Activated gamma-delta T cell (primary cell): Measurements from ENCODE around the gene SOBP.
"Not testable (repeated sequence)": the region's sequence is repeated elsewhere in the genome, so short reads cannot be mapped to it uniquely, and the experiment has no call there.

Source experiments
- DNase-seq: peaks from one replicate; lab custom pipeline; 2025; lab: John Stamatoyannopoulos, UW

SOBP gene

GRCh38 chr6:107550906-107551305, 61.0 kb downstream of the SOBP start:
- no peak for DNase-seq

- DNase-seq = not testable (repeated sequence)
Observed at GRCh38 chr6:107553121-107553520, 63.2 kb downstream of the SOBP start.

GRCh38 chr6:107554326-107554725, 64.4 kb downstream of the SOBP start:
- no peak for DNase-seq

GRCh38 chr6:107554918-107555317, 65.0 kb downstream of the SOBP start:
- no peak for DNase-seq

GRCh38 chr6:107555449-107555848, 65.5 kb downstream of the SOBP start:
- no peak for DNase-seq

GRCh38 chr6:107556082-107556481, 66.2 kb downstream of the SOBP start:
- no peak for DNase-seq

- no peak for DNase-seq
Observed at GRCh38 chr6:107557698-107558097, 67.8 kb downstream of the SOBP start.

- DNase-seq = no peak
Observed at GRCh38 chr6:107560657-107561056, 70.7 kb downstream of the SOBP start.

- DNase-seq = no peak
Observed at GRCh38 chr6:107561306-107561705, 71.4 kb downstream of the SOBP start.

- DNase-seq = no peak
Observed at GRCh38 chr6:107563694-107564588, 74.0 kb downstream of the SOBP start.

- no peak for DNase-seq
Observed at GRCh38 chr6:107564589-107564951, 74.7 kb downstream of the SOBP start.

- DNase-seq = no peak
Observed at GRCh38 chr6:107565165-107565723, 75.3 kb downstream of the SOBP start.

- no peak for DNase-seq
Observed at GRCh38 chr6:107567643-107568042, 77.7 kb downstream of the SOBP start.

GRCh38 chr6:107569473-107569872, 79.6 kb downstream of the SOBP start:
- DNase-seq = no peak

- no peak for DNase-seq
Observed at GRCh38 chr6:107571354-107571753, 81.4 kb downstream of the SOBP start.

GRCh38 chr6:107572886-107573285, 83.0 kb downstream of the SOBP start:
- no peak for DNase-seq

- DNase-seq = no peak
Observed at GRCh38 chr6:107574856-107575255, 84.9 kb downstream of the SOBP start.

GRCh38 chr6:107576852-107577251, 86.9 kb downstream of the SOBP start:
- no peak for DNase-seq

GRCh38 chr6:107578642-107579341, 88.9 kb downstream of the SOBP start:
- no peak for DNase-seq

- DNase-seq = no peak
Observed at GRCh38 chr6:107579456-107580056, 89.6 kb downstream of the SOBP start.

GRCh38 chr6:107582086-107582485, 92.2 kb downstream of the SOBP start:
- no peak for DNase-seq

- DNase-seq = no peak
Observed at GRCh38 chr6:107584726-107585125, 94.8 kb downstream of the SOBP start.
